Right atrium auricular region (tissue), 2 donors: ENCODE measurements around the gene C5orf15. TPM values are rescaled to one million over a fixed set of nuclear protein-coding genes. Genes with fewer than 3 reads are reported as not detected.

ENCODE experiments used
- DNase-seq: peaks from one replicate; pipeline ENCODE4 v3.0.0-alpha.2; 2019; ENCODE audit warnings: low spot score
- H3K27ac ChIP-seq, 2 donors: fragments of 200-600 bp; sonication (generic); 1 replicate in 1 of 2; 2 replicates in 1 of 2; pipeline ENCODE4 v1.5.1; 2016 to 2019
- H3K27me3 ChIP-seq, 2 donors: fragments of 200-600 bp; sonication (generic); one replicate each; pipeline versions ENCODE4 v1.5.1 to v1.6.0; 2017 to 2019
- H3K36me3 ChIP-seq: fragments of 200-600 bp; sonication (generic); one replicate; pipeline ENCODE4 v1.5.1; 2016
- H3K4me1 ChIP-seq, 2 donors: fragments of 200-600 bp; sonication (generic); one replicate each; pipeline versions ENCODE4 v1.5.1 to v1.6.0; 2017 to 2019
- H3K4me3 ChIP-seq, 2 donors: fragments of 200-600 bp; sonication (generic); 1 replicate in 1 of 2; 2 replicates in 1 of 2; pipeline ENCODE4 v1.5.1; 2017 to 2019; ENCODE audit warnings: mild to moderate bottlenecking in 1 of 2, moderate library complexity in 1 of 2
- H3K9me3 ChIP-seq, 2 donors: fragments of 200-600 bp; sonication (generic); one replicate each; pipeline ENCODE4 v1.5.1; 2019
- total RNA-seq, 2 donors: library from RNA; depleted of rRNA; stranded (reverse); fragments of >200 nt; gene quantifications; one replicate each; pipeline ENCODE4 v1.1.0, GENCODE V29; 2016
- TF ChIP-seq, protein P1 (sequence below), 2 donors: fragments of 200-600 bp; sonication (generic); IDR thresholded peaks; one replicate each; pipeline ENCODE4 v1.5.1; 2019; ENCODE audit warnings: antibody characterized with exemption in 2 of 2

The C5orf15 gene
- total RNA-seq, 2 donors from 2014 or later, result 32.6 to 59.8 TPM

DNA sequence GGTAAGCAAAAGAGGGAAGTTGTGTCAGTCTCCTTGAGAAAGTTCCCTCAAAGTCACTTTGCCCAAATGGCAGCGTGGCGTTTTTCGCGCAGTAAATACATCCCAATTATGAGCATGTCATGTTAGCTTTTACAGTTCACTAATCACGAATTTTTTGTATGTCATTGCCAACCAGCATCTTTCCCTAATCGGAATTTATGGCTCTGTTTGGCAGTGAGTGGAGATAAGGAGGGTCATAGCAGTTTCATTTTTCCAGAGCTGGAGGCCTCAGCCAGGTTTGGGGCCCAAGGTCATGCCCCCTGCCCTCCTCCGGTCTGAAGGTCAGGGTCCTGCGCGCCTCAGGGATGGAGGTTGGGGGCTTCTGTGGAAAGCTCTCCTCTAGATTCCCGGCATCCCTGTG, 50.1 kb downstream of the C5orf15 start:
- H3K27me3 ChIP-seq, result no peaks in the 10 kb centered on the region
- no peaks in the 10 kb centered on the region for H3K36me3 ChIP-seq
- no peak for DNase-seq
- H3K27ac ChIP-seq, result no peak overlapping the region
- TF ChIP-seq, protein P1, sequence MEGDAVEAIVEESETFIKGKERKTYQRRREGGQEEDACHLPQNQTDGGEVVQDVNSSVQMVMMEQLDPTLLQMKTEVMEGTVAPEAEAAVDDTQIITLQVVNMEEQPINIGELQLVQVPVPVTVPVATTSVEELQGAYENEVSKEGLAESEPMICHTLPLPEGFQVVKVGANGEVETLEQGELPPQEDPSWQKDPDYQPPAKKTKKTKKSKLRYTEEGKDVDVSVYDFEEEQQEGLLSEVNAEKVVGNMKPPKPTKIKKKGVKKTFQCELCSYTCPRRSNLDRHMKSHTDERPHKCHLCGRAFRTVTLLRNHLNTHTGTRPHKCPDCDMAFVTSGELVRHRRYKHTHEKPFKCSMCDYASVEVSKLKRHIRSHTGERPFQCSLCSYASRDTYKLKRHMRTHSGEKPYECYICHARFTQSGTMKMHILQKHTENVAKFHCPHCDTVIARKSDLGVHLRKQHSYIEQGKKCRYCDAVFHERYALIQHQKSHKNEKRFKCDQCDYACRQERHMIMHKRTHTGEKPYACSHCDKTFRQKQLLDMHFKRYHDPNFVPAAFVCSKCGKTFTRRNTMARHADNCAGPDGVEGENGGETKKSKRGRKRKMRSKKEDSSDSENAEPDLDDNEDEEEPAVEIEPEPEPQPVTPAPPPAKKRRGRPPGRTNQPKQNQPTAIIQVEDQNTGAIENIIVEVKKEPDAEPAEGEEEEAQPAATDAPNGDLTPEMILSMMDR (IDR thresholded peaks at IDR 0.05), result no peak
- no peaks in the 10 kb centered on the region for H3K9me3 ChIP-seq
- H3K4me1 ChIP-seq, result no peaks in the 10 kb centered on the region
- no peak overlapping the region for H3K4me3 ChIP-seq

DNA sequence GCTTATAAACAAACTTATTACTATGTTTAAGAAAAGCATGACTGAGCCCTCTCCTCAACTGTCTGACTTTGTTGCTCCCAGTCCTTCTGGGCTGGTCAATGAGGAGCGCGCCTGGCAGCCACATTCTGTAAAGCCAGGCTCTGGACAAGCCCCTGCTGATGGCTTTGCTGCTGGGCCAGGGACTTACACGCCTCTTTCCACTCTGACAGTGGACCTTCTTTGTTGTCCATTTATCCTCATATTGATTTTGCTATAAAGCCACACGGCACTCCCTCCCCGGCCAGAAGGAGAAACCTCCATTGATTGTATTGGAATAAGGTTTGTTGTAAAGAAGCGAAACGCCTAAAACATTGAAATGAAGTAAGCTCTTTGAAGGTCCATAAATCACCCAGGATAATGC, 50.6 kb downstream of the C5orf15 start:
- Histone ChIP-seq H3K4me3 (no peak overlapping the region), H3K27me3 (no peaks in the 10 kb centered on the region), H3K4me1 (no peaks in the 10 kb centered on the region), H3K27ac (no peak overlapping the region), H3K36me3 (no peaks in the 10 kb centered on the region), H3K9me3 (no peaks in the 10 kb centered on the region)
- DNase-seq, result no peak
- TF ChIP-seq, protein P1 (IDR thresholded peaks at IDR 0.05), result no peak

DNA sequence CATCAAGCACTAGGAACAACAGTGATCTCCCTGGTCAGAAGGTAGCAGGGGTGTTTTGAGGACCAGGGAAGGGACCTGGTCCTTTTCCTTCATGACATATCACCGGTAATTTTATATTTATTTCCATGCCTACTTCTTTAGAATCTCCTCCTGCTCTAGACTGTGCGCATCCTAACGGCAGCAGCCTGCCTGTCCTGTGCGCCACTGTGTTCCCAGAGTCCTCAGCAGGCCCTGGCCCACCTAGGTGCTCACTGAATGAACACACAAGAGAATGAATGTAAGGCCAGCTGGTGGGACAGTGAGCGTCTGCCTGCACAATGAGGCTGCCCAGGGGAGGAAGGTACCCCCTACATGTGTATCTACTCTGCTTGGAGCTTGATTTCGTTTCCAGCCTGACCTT, 51.5 kb downstream of the C5orf15 start:
- Histone ChIP-seq H3K36me3 (no peaks in the 10 kb centered on the region), H3K27me3 (no peaks in the 10 kb centered on the region), H3K4me1 (no peaks in the 10 kb centered on the region), H3K4me3 (no peak overlapping the region), H3K27ac (no peak overlapping the region), H3K9me3 (no peaks in the 10 kb centered on the region)
- no peak for DNase-seq
- TF ChIP-seq, protein P1 (IDR thresholded peaks at IDR 0.05), result no peak

DNA sequence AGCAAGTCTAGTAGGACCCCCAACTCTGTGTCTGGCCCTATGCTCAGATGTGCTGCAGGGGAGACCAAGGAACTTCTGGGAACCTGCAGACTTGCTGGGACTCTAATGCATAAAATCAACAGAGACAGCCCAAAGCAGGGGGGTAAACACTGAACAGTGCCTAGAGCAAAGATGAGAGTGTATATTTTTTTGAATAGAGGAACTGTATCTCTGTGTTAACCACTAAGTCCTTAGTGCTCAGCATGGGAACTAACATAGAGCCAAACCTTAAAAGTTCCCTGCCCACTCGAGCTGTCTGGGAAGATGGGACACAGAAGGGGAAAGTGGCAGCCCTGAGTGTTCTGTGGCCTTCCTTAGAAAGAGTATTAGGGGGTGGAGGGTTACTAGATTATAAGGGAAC, 51.9 kb downstream of the C5orf15 start:
- TF ChIP-seq, protein P1 (IDR thresholded peaks at IDR 0.05), result no peak
- Histone ChIP-seq H3K4me3 (no peak overlapping the region), H3K27me3 (no peaks in the 10 kb centered on the region)

DNA sequence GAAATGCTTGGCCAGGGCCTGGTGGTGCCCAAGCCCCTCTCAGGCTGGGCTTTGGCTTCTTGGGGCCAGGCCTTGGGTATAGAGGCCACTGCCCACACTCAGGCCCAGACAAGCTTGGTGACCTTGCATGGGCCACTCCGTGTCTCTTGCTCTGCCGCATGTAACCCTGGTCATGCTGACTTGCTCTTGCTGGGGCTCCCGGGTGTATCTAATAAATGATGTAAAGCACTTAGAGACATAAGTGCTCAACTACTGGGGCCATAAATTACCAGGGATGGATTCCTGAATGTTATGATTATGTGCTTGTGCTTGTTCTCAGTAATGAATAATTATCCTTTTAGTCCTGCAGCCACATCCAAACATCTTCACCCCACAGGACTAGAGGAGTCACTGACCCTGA, 54.0 kb downstream of the C5orf15 start:
- TF ChIP-seq, protein P1 (IDR thresholded peaks at IDR 0.05), result no peak
- DNase-seq, result no peak
- no peak overlapping the region for H3K4me3 ChIP-seq
- no peaks in the 10 kb centered on the region for H3K36me3 ChIP-seq
- no peak overlapping the region for H3K27ac ChIP-seq
- no peaks in the 10 kb centered on the region for H3K4me1 ChIP-seq
- H3K27me3 ChIP-seq, result no peaks in the 10 kb centered on the region
- H3K9me3 ChIP-seq, result no peaks in the 10 kb centered on the region

More for the DNA sequence above, 51.9 kb downstream of the C5orf15 start:
- H3K36me3 ChIP-seq, result no peaks in the 10 kb centered on the region
- no peaks in the 10 kb centered on the region for H3K9me3 ChIP-seq
- no peak overlapping the region for H3K27ac ChIP-seq
- DNase-seq, result no peak
- H3K4me1 ChIP-seq, result no peaks in the 10 kb centered on the region

DNA sequence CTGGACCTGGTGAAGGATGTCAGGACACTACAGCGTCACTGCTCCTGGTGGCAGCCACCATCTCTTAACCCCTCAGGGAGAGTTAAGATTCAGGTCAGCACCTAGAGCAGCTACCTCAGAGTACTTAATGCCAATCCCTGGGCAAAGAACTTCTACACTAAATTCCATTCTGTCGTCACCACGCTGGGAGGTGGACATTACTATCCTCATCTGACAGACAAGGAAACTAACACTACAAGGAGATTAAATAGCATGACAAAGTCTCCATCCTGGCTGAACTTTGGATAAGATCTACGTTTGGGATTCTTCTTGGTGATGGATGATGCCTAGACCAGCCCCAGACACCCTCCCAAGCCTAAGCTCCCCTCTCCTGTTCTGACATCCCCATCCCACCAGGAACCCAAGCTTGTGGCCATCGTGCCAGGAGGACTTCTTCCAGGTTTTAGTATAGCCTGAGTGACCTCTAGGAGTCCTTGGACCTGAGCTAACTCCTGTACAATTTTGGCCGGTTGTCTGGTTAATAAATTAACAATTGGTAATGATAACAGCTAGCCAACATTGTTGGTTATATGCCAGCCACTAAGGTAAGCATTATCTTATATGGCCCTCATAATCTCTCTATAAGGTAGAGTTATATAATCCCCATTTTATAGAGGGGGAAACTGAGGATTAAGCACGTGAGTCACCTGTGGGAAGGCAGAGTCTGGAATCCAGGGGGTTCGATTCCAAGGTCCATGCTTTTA, 54.8 kb downstream of the C5orf15 start:
- Histone ChIP-seq H3K27ac (no peak overlapping the region), H3K4me1 (no peaks in the 10 kb centered on the region), H3K4me3 (no peak overlapping the region), H3K36me3 (no peaks in the 10 kb centered on the region), H3K9me3 (no peaks in the 10 kb centered on the region), H3K27me3 (no peaks in the 10 kb centered on the region)
- TF ChIP-seq, protein P1 (IDR thresholded peaks at IDR 0.05), result no peak
- no peak for DNase-seq
